SK-N-SH treated with all-trans-retinoic acid at 6 μM for 48 hours (cell line): Measurements from ENCODE around the gene RMND5B.
"Not testable (repeated sequence)": the region's sequence is repeated elsewhere in the genome, so short reads cannot be mapped to it uniquely, and the experiment has no call there.

Experiments
- ATAC-seq: fragments of 200-7000 bp; cut with Tn5 transposase; 3 replicates; pipeline ENCODE4 v1.9.1; 2020; ENCODE audit warnings: mild to moderate bottlenecking, moderate library complexity
- ARNTL ChIP-seq: fragments of 450-650 bp; formaldehyde crosslinking; IDR thresholded peaks from 2 replicates; pipeline ENCODE4 v1.5.0; 2020; ENCODE audit warnings: low read depth, mild to moderate bottlenecking, moderate library complexity, borderline replicate concordance
- BACH2 ChIP-seq: fragments of 250-450 bp; sonication (Bioruptor Pico); IDR thresholded peaks from 2 replicates; pipeline ENCODE4 v1.9.0; 2021; ENCODE audit warnings: mild to moderate bottlenecking, borderline replicate concordance
- CREB5 ChIP-seq: fragments of 250-450 bp; sonication (Bioruptor Pico); IDR thresholded peaks from 2 replicates; pipeline ENCODE4 v1.5.1; 2020; ENCODE audit warnings: low read depth, mild to moderate bottlenecking, moderate library complexity
- CSRNP3 ChIP-seq: fragments of 250-450 bp; sonication (Bioruptor Pico); IDR thresholded peaks from 2 replicates; pipeline ENCODE4 v1.5.1; 2021; ENCODE audit warnings: mild to moderate bottlenecking, moderate library complexity
- ESRRG ChIP-seq: fragments of 250-450 bp; sonication (Bioruptor Pico); IDR thresholded peaks from 2 replicates; pipeline ENCODE4 v1.6.1; 2021; ENCODE audit warnings: mild to moderate bottlenecking
- GLIS3 ChIP-seq: fragments of 250-450 bp; sonication (Bioruptor Pico); IDR thresholded peaks from 2 replicates; pipeline ENCODE4 v1.5.0; 2020; ENCODE audit warnings: mild to moderate bottlenecking, moderate library complexity
- ISL1 ChIP-seq: fragments of 250-450 bp; sonication (Bioruptor Pico); IDR thresholded peaks from 2 replicates; pipeline ENCODE4 v2.1.2; 2022; ENCODE audit warnings: mild to moderate bottlenecking, moderate library complexity
- PATZ1 ChIP-seq: fragments of 250-450 bp; sonication (Bioruptor Pico); IDR thresholded peaks from 2 replicates; pipeline ENCODE4 v1.8.0; 2020; ENCODE audit warnings: mild to moderate bottlenecking, moderate library complexity, borderline replicate concordance
- POU6F1 ChIP-seq: fragments of 250-450 bp; sonication (Bioruptor Pico); IDR thresholded peaks from 2 replicates; pipeline ENCODE4 v1.8.0; 2021; ENCODE audit warnings: low read depth, mild to moderate bottlenecking, moderate library complexity, borderline replicate concordance
- PPARA ChIP-seq: fragments of 250-450 bp; sonication (Bioruptor Pico); IDR thresholded peaks from 2 replicates; pipeline ENCODE4 v1.5.0; 2020; ENCODE audit warnings: mild to moderate bottlenecking, borderline replicate concordance
- SNAI2 ChIP-seq: fragments of 250-450 bp; sonication (Bioruptor Pico); IDR thresholded peaks from 2 replicates; pipeline ENCODE4 v1.5.0; 2020; ENCODE audit warnings: mild to moderate bottlenecking, moderate library complexity
- TCF4 ChIP-seq: fragments of 250-450 bp; sonication (Bioruptor Pico); IDR thresholded peaks from 2 replicates; pipeline ENCODE4 v1.8.0; 2021; ENCODE audit warnings: mild to moderate bottlenecking, moderate library complexity, borderline replicate concordance
- TOX ChIP-seq: fragments of 250-450 bp; sonication (Bioruptor Pico); IDR thresholded peaks from 2 replicates; pipeline ENCODE4 v1.8.0; 2021; ENCODE audit warnings: mild to moderate bottlenecking, moderate library complexity, borderline replicate concordance
- TSHZ2 ChIP-seq: fragments of 250-450 bp; sonication (Bioruptor Pico); IDR thresholded peaks from 2 replicates; pipeline ENCODE4 v1.5.0; 2020; ENCODE audit warnings: mild to moderate bottlenecking, moderate library complexity
- ZC3H10 ChIP-seq: fragments of 250-450 bp; sonication (Bioruptor Pico); IDR thresholded peaks from 2 replicates; pipeline ENCODE4 v1.5.1; 2021; ENCODE audit warnings: mild to moderate bottlenecking, moderate library complexity
- ZFP3 ChIP-seq: fragments of 250-450 bp; sonication (Bioruptor Pico); IDR thresholded peaks from 2 replicates; pipeline ENCODE4 v1.5.0; 2020; ENCODE audit warnings: mild to moderate bottlenecking, moderate library complexity
- ZNF565 ChIP-seq: fragments of 450-650 bp; formaldehyde crosslinking; conservative IDR thresholded peaks from 2 replicates; pipeline ENCODE4 v1.5.0; 2020; ENCODE audit warnings: low read depth, mild to moderate bottlenecking, moderate library complexity
- ZNF70 ChIP-seq: fragments of 450-650 bp; formaldehyde crosslinking; IDR thresholded peaks from 2 replicates; pipeline ENCODE4 v1.5.0; 2020; ENCODE audit warnings: mild to moderate bottlenecking, moderate library complexity
- ZNF8 ChIP-seq: fragments of 450-650 bp; formaldehyde crosslinking; IDR thresholded peaks from 2 replicates; pipeline ENCODE4 v1.5.0; 2020; ENCODE audit warnings: mild to moderate bottlenecking, moderate library complexity

The RMND5B gene

GRCh38 chr5:178083922-178084321, 46.9 kb upstream of the RMND5B start (continued):
- TF ChIP-seq PATZ1 (no peak), CREB5 (CRISPR knock-in tag) (no peak), GLIS3 (CRISPR knock-in tag) (no peak)

- no peak for ATAC-seq
- TF ChIP-seq TOX (no peak), ESRRG (CRISPR knock-in tag) (no peak), PATZ1 (no peak), GLIS3 (CRISPR knock-in tag) (no peak), ZFP3 (CRISPR knock-in tag) (no peak), TCF4 (no peak), TSHZ2 (CRISPR knock-in tag) (no peak), ISL1 (CRISPR knock-in tag) (no peak), ZNF8 (CRISPR knock-in tag) (no peak)
These were observed 45.5 kb upstream of the RMND5B start for GRCh38 chr5:178085316-178085715.

- TF ChIP-seq BACH2 (no peak), ZNF565 (no peak), TSHZ2 (CRISPR knock-in tag) (no peak), ZNF8 (CRISPR knock-in tag) (no peak), ISL1 (CRISPR knock-in tag) (no peak), TOX (no peak), ZNF70 (CRISPR knock-in tag) (no peak), TCF4 (no peak), PPARA (CRISPR knock-in tag) (no peak), ZC3H10 (CRISPR knock-in tag) (no peak), POU6F1 (CRISPR knock-in tag) (no peak), SNAI2 (CRISPR knock-in tag) (no peak), ARNTL (CRISPR knock-in tag) (no peak), CSRNP3 (CRISPR knock-in tag) (no peak), ZFP3 (CRISPR knock-in tag) (no peak), ESRRG (CRISPR knock-in tag) (no peak), GLIS3 (CRISPR knock-in tag) (no peak)
- peak; percentile 40; the same call in 1 of the 3 replicates for ATAC-seq
These were observed 44.5 kb upstream of the RMND5B start for GRCh38 chr5:178086266-178086665.

GRCh38 chr5:178087199-178087598, 43.6 kb upstream of the RMND5B start:
- not testable (repeated sequence) for ATAC-seq
